Measurements from ENCODE around the gene NOTCH2.

DNA sequence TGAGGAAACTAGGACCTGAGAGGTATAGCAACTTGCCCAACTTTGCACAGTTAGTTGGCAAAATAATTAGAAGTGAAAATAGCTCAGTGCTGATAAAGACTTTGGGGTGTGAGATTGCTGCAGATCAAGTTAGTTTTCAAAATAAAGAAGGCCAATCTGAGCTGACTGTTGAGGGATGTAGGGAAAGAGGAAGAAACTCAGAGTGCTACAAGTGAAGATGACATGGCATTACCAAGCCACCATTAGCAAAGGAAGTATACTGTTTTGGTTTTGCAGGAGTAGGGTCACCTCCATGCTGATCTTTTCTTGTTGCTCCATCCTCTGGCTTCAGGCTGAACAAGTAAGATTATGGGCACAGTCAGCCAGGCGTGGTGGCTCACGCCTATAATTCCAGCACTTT is 94.5 kb downstream of the NOTCH2 start:
- no peak for TF ChIP-seq CTCF (IDR thresholded peaks at IDR 0.05)
- TF ChIP-seq POLR2AphosphoS5 (IDR thresholded peaks at IDR 0.05; ENCODE audit: insufficient read depth in 1 of 2, low read depth in 1 of 2), result no peak

All from vagina (tissue), 2 donors.